VCaP (cell line): ENCODE measurements around the gene TSR1.

Source experiments
- H3K27ac ChIP-seq: fragments of 450-650 bp; 2 replicates; pipeline ENCODE4 v1.5.1; 2017
- CTCF ChIP-seq: fragments of 450-650 bp; conservative IDR thresholded peaks from 2 replicates; pipeline ENCODE4 v1.5.1; 2017; ENCODE audit warnings: mild to moderate bottlenecking, moderate library complexity

TSR1 gene

GRCh38 chr17:2304931-2305330 is 31.3 kb downstream of the TSR1 start:
- TF ChIP-seq CTCF, result no peak
- H3K27ac ChIP-seq, result no peak overlapping the region

- peak within 1 kb of the TSS; percentile 90 for H3K27ac ChIP-seq
- 0 out of 2 replicates have a peak, but pooled peaks have one; percentile 6 for TF ChIP-seq CTCF
These were observed 32.8 kb downstream of the TSR1 start, which contains the start of the genes SMG6 and SRR for GRCh38 chr17:2303204-2304188. SMG6 (minus strand) TSS chr17:2303785; CDS start chr17:2303720, 65 bp downstream. SRR (plus strand) TSS chr17:2303950; CDS start chr17:2315561, 11,611 bp downstream.

GRCh38 chr17:2302778-2303203 is 33.5 kb downstream of the TSR1 start:
- peak overlapping the region; percentile 90 for H3K27ac ChIP-seq
- no peak for TF ChIP-seq CTCF

- no peak overlapping the region for H3K27ac ChIP-seq
- TF ChIP-seq CTCF, result no peak
These were observed 36.5 kb downstream of the TSR1 start for GRCh38 chr17:2299756-2300155.

GRCh38 chr17:2299136-2299535 is 37.1 kb downstream of the TSR1 start:
- no peak for TF ChIP-seq CTCF
- H3K27ac ChIP-seq, result no peak overlapping the region

- no peak overlapping the region for H3K27ac ChIP-seq
- TF ChIP-seq CTCF, result no peak
These were observed 39.2 kb downstream of the TSR1 start for GRCh38 chr17:2297023-2297422.

GRCh38 chr17:2295575-2295974 is 40.7 kb downstream of the TSR1 start:
- no peak for TF ChIP-seq CTCF
- H3K27ac ChIP-seq, result no peak overlapping the region
